ENCODE results near the gene THEMIS2.

DNA sequence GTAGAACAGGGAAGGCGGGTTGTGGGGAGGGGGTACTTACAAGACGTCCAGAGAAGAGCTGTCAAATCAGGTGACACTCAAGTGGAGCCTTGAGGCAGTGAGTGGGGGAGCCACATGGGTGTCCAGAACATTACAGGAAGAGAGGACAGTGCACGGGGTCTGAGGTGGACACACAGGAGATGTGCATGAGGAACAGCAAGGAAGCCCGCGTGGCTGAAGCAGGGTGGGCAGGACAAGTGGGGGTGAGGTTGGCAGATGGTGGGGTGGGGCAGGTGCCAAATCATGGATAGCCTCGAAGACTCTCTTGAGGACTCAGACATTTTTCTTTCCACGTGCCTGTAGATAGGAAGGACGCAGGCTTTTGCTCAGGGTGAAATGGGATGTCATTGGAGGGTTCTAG is 63.4 kb downstream of the THEMIS2 start:
- TF ChIP-seq POLR2A (IDR thresholded peaks at IDR 0.05; ENCODE audit: low read depth, low read length) (no peak), POLR2AphosphoS5 (IDR thresholded peaks at IDR 0.05; ENCODE audit: low read depth, low read length) (no peak)
